Thyroid gland (tissue), 4 donors: ENCODE data around the gene BBC3.

Experiments
- CTCF ChIP-seq, 6 experiments: fragments of 200-600 bp in 3 of 6; fragments of 450-650 bp in 3 of 6; sonication (generic) in 3 of 6; IDR thresholded peaks; one replicate each; pipeline ENCODE4 v1.5.1; 2016 to 2019; ENCODE audit warnings: antibody characterized with exemption in 6 of 6, mild to moderate bottlenecking in 2 of 6, inconsistent platforms in 1 of 6, moderate library complexity in 1 of 6
- POLR2A ChIP-seq, 2 donors: fragments of 450-650 bp; IDR thresholded peaks; one replicate each; pipeline ENCODE4 v1.6.1; 2017; ENCODE audit warnings: antibody characterized with exemption in 2 of 2, mild to moderate bottlenecking in 2 of 2, moderate library complexity in 1 of 2

GRCh38 chr19:47230921-47231214 is at the start of gene BBC3:
- TF ChIP-seq CTCF (IDR thresholded peaks at IDR 0.05) (no peak), POLR2A (IDR thresholded peaks at IDR 0.05) (peak; percentile 38 to 64)
